Skeletal muscle tissue (tissue), 4 donors: ENCODE data around the gene SIGLEC9. TPM values are rescaled to one million over a fixed set of nuclear protein-coding genes. Genes with fewer than 3 reads are reported as not detected.

ENCODE experiments used
- H3K27ac ChIP-seq: one replicate; pipeline ENCODE4 v1.7.0; 2013; ENCODE audit warnings: mild to moderate bottlenecking, low read depth, low read length, inconsistent platforms
- H3K27me3 ChIP-seq, 3 donors: one replicate each; pipeline ENCODE4 v1.7.0; 2013; ENCODE audit warnings: low read length in 3 of 3; ENCODE audit not compliant: control insufficient read depth in 3 of 3, insufficient read depth in 3 of 3
- H3K36me3 ChIP-seq, 3 donors: one replicate each; pipeline ENCODE4 v1.7.0; 2013; ENCODE audit warnings: low read length in 3 of 3; ENCODE audit not compliant: control insufficient read depth in 3 of 3, insufficient read depth in 3 of 3
- H3K4me1 ChIP-seq, 3 donors: one replicate each; pipeline ENCODE4 v1.7.0; 2013; ENCODE audit warnings: low read length in 3 of 3, mild to moderate bottlenecking in 3 of 3; ENCODE audit not compliant: control insufficient read depth in 3 of 3, insufficient read depth in 3 of 3
- H3K4me3 ChIP-seq, 3 donors: one replicate each; pipeline ENCODE4 v1.7.0; 2013; ENCODE audit warnings: low read length in 3 of 3
- H3K9ac ChIP-seq, 3 donors: one replicate each; pipeline ENCODE4 v1.7.0; 2013; ENCODE audit warnings: low read length in 3 of 3, mild to moderate bottlenecking in 3 of 3, moderate library complexity in 2 of 3, low read depth in 1 of 3
- H3K9me3 ChIP-seq, 3 donors: one replicate each; pipeline ENCODE4 v1.7.0; 2013; ENCODE audit warnings: low read length in 3 of 3; ENCODE audit not compliant: control insufficient read depth in 3 of 3
- total RNA-seq: library from RNA; depleted of rRNA; stranded (reverse); fragments of >200 nt; gene quantifications from one replicate; pipeline ENCODE4 v1.2.3, GENCODE V29; 2014
- donor health status: Osteomylitis.

Gene SIGLEC9
- total RNA-seq, 1 donor from 2014 or later: under 0.01 TPM

- Histone ChIP-seq H3K27ac (no peak overlapping the region), H3K4me3 (peak overlapping the region; percentile 88 to 98 (median 93)), H3K9me3 (no peaks in the 10 kb centered on the region), H3K4me1 (peaks cover 14 to 26% (median 15%) of the 10 kb centered on the region in 3 donors), H3K27me3 (peaks cover 2 to 4% (median 2%) of the 10 kb centered on the region in 3 donors), H3K9ac (peak overlapping the region; percentile 84 to 91 (median 85)), H3K36me3 (peaks cover 9 to 11% (median 9%) of the 10 kb centered on the region in 3 donors)
Measured at GRCh38 chr19:51107406-51108065, 17.2 kb upstream of the SIGLEC9 start.

DNA sequence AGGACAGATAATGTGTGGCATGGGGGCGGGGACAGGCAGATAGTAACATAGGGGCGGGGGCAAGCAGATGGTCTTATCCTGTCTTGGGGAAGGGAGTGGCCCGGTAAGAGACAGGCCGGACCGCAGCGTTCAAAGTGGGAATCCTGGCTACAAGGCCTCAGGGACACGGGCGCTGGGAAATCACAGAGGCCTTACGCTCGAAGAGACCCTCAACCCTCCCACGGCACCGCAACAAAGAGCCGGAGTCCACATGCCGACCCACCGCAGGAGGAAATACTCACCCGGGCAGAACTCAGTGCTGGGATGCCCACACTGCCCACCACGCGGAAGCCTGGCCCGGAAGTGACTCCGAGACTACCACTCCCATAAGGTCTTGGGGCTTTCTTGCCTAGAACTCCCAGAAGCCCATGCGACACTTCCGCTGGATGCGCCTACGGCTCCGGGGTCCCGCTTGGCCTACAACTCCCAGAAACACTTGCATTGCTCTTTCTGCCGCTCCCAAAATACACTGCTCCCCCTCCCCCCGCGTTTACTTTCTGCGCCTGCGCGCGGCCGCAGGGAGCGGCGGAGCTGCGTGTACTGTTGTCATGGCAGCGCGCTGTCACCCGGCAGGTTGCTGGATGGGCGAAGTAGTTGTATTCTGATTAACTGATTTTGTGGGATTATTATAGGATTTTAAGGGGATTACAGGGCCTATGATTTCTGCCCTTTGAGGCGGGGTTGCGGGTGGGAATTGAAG lies 16.5 kb upstream of the SIGLEC9 start, which contains the start of gene CTU1:
TSS of gene CTU1 (minus strand) at position 344 of the 739 bp plus-strand sequence. CDS start 3,840 bp downstream, outside the sequence.
- Histone ChIP-seq H3K36me3 (peaks cover 6 to 9% (median 6%) of the 10 kb centered on the region in 3 donors), H3K4me3 (peak within 1 kb of the TSS; percentile 88 to 98 (median 93)), H3K4me1 (peaks cover 14 to 26% (median 15%) of the 10 kb centered on the region in 3 donors), H3K27me3 (peaks cover 3 to 4% (median 3%) of the 10 kb centered on the region in 3 donors), H3K9ac (peak within 1 kb of the TSS; percentile 84 to 91 (median 85)), H3K9me3 (no peaks in the 10 kb centered on the region), H3K27ac (peak within 1 kb of the TSS; percentile 42)

DNA sequence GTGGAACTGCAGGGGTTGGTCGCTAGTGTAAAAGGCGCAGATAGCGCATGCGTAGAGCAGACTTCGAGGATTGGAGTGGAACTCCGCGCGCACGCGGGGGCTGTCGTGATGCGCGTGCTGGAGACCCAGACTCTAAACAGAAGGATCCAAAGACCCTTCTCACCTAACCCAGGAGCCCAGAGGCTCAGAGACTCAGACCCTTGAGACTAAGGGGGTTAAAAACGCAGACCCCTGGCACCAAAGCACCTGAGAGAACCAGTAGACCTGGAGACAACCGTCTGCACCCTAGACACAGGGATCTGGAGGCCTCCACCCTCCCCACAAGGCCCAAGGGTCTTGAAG lies 15.9 kb upstream of the SIGLEC9 start:
- peak overlapping the region; percentile 88 to 98 (median 93) for H3K4me3 ChIP-seq
- no peaks in the 10 kb centered on the region for H3K9me3 ChIP-seq
- H3K9ac ChIP-seq: peak overlapping the region; percentile 42 to 77 (median 70)
- H3K27ac ChIP-seq: peak overlapping the region; percentile 42
- H3K27me3 ChIP-seq: peaks cover 3 to 5% (median 4%) of the 10 kb centered on the region in 3 donors
- peaks cover 3 to 6% (median 5%) of the 10 kb centered on the region in 3 donors for H3K36me3 ChIP-seq
- peaks cover 14 to 26% (median 15%) of the 10 kb centered on the region in 3 donors for H3K4me1 ChIP-seq

DNA sequence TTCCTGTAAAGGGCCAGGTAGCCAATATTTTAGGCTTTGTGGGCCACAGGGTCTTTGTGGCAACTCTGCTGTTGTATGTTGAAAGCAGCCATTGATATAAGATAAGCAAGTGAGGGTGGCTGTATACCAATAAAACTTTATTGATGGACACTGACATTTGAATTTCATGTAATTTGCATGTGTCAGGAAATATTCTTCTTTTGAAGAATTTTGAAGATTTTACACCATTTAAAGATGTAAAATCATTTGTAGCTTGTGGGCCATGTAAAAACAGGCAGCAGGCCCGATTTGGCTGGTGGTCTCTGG lies 14.1 kb upstream of the SIGLEC9 start:
- Histone ChIP-seq H3K4me3 (no peak overlapping the region), H3K27me3 (peaks cover 8 to 9% (median 9%) of the 10 kb centered on the region in 3 donors), H3K27ac (no peak overlapping the region), H3K4me1 (peaks cover 14 to 21% (median 15%) of the 10 kb centered on the region in 3 donors), H3K36me3 (peaks cover 0 to 1% (median 0%) of the 10 kb centered on the region in 3 donors), H3K9ac (no peak overlapping the region), H3K9me3 (no peaks in the 10 kb centered on the region)

- Histone ChIP-seq H3K9ac (no peak overlapping the region), H3K27ac (no peak overlapping the region), H3K9me3 (no peaks in the 10 kb centered on the region), H3K4me3 (no peak overlapping the region), H3K27me3 (peaks cover 9 to 12% (median 9%) of the 10 kb centered on the region in 3 donors), H3K36me3 (no peaks in the 10 kb centered on the region), H3K4me1 (peaks cover 14 to 21% (median 15%) of the 10 kb centered on the region in 3 donors)
Measured at GRCh38 chr19:51111606-51112005, 13.1 kb upstream of the SIGLEC9 start.

- Histone ChIP-seq H3K27me3 (peaks cover 9 to 15% (median 11%) of the 10 kb centered on the region in 3 donors), H3K4me1 (no peaks in the 10 kb centered on the region), H3K9ac (no peak overlapping the region), H3K9me3 (no peaks in the 10 kb centered on the region), H3K36me3 (no peaks in the 10 kb centered on the region), H3K4me3 (no peak overlapping the region), H3K27ac (no peak overlapping the region)
Measured at GRCh38 chr19:51114087-51114729, 10.5 kb upstream of the SIGLEC9 start.

DNA sequence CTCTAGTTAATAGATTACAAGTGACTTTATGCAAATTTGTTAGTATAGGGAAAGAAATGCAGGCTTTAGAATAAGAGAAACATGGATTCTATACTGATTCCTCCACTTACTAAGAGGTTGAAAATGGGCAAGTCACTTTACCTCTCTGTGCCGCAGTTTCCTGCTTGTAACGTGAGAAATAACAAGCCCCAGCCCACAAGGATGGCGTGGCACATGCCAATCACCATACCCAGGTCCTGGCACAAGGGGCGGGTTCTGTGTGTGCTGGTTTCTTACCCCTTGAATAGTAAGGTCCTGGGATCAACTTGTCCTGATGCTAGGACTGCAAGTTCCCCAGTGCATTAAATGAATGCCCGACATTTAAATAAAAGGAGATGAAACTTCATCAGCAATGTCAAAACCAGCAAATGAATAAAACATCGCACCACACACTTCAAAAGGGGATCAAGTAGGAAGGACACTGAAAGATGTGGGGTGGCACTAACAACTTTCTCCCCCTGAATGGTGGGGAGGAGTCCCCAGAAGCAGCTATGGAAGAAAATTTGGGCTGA lies 7.9 kb upstream of the SIGLEC9 start:
- H3K4me3 ChIP-seq: no peak overlapping the region
- H3K36me3 ChIP-seq: no peaks in the 10 kb centered on the region
- no peak overlapping the region for H3K27ac ChIP-seq
- H3K27me3 ChIP-seq: peaks cover 9 to 18% (median 9%) of the 10 kb centered on the region in 3 donors
- H3K9me3 ChIP-seq: no peaks in the 10 kb centered on the region
- no peak overlapping the region for H3K9ac ChIP-seq
- no peaks in the 10 kb centered on the region for H3K4me1 ChIP-seq

DNA sequence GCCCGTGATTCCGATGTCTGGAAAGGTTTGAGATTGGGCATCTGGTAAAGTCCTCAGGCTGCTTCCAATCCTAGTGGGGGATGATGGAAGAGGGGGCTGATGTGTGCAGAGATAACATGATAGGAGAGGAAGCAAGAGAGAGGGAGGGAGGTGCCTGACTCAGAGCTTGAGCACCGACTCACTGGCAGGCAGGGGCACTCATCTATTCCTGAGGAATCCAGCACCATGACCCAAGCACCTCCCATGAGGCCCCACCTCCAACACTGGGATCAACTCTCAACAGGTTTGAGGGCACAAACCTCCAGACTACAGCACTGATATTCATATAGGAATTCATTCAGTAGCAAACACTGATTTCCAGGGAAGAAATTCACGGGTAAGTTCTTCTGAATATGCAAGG lies 5.6 kb upstream of the SIGLEC9 start:
- no peak overlapping the region for H3K27ac ChIP-seq
- peaks cover 0 to 4% (median 0%) of the 10 kb centered on the region in 3 donors for H3K4me1 ChIP-seq
- H3K9ac ChIP-seq: no peak overlapping the region
- H3K27me3 ChIP-seq: peaks cover 6 to 17% (median 9%) of the 10 kb centered on the region in 3 donors
- no peaks in the 10 kb centered on the region for H3K36me3 ChIP-seq
- H3K9me3 ChIP-seq: no peaks in the 10 kb centered on the region
- no peak overlapping the region for H3K4me3 ChIP-seq

DNA sequence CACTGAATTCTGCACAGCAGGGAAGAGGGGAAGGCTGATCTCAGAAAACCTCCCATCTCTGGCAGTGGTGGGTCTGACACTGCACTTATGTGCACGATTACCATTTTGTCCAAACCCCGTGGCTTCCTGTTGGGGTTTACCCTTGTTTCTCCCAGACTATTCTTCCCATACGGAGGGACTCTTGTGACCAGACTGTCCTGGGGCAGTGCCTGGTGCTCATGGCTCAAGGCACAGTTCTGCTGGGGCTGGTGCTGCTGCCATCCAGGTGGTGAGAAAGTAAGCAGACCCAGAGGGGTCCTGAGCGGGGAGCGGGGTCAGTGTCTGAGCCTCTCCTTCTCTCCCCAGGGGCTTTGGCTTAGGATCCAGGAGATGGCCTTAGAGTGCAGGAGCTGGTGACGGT lies 5.1 kb upstream of the SIGLEC9 start:
- H3K27ac ChIP-seq: peak overlapping the region; percentile 25
- peaks cover 0 to 7% (median 0%) of the 10 kb centered on the region in 3 donors for H3K4me1 ChIP-seq
- no peaks in the 10 kb centered on the region for H3K36me3 ChIP-seq
- H3K27me3 ChIP-seq: peaks cover 6 to 15% (median 13%) of the 10 kb centered on the region in 3 donors
- H3K4me3 ChIP-seq: no peak overlapping the region
- no peak overlapping the region for H3K9ac ChIP-seq
- H3K9me3 ChIP-seq: no peaks in the 10 kb centered on the region
